Choroid plexus epithelial cell (primary cell): ENCODE data around the gene EXOC6B.

ENCODE experiments used
- DNase-seq: peaks from one replicate; pipeline ENCODE4 v3.0.0-alpha.2; 2010; ENCODE audit warnings: low read depth
- H3K4me3 ChIP-seq: 2 replicates; pipeline ENCODE4 v1.5.1; 2011; ENCODE audit warnings: low read depth, mild to moderate bottlenecking, control low read depth, low read length, moderate library complexity
- CTCF ChIP-seq: conservative IDR thresholded peaks from 2 replicates; pipeline ENCODE4 v1.5.1; 2011; ENCODE audit warnings: low read depth, mild to moderate bottlenecking, control low read depth, inconsistent platforms, low read length, moderate library complexity

Gene EXOC6B

GRCh38 chr2:72155737-72156136 is 670.1 kb downstream of the EXOC6B start:
- DNase-seq, result no peak
- TF ChIP-seq CTCF, result no peak
- no peak overlapping the region for H3K4me3 ChIP-seq

GRCh38 chr2:72155151-72155550 is 670.7 kb downstream of the EXOC6B start:
- TF ChIP-seq CTCF, result no peak
- no peak overlapping the region for H3K4me3 ChIP-seq
- DNase-seq, result no peak

GRCh38 chr2:72154386-72154975 is 671.4 kb downstream of the EXOC6B start:
- no peak for DNase-seq
- TF ChIP-seq CTCF, result no peak
- no peak overlapping the region for H3K4me3 ChIP-seq

GRCh38 chr2:72153924-72154323 is 671.9 kb downstream of the EXOC6B start:
- no peak for TF ChIP-seq CTCF
- no peak overlapping the region for H3K4me3 ChIP-seq
- no peak for DNase-seq

GRCh38 chr2:72153026-72153791 is 672.6 kb downstream of the EXOC6B start:
- DNase-seq, result no peak
- no peak for TF ChIP-seq CTCF

GRCh38 chr2:72150861-72151356 is 674.9 kb downstream of the EXOC6B start:
- H3K4me3 ChIP-seq, result no peak overlapping the region
- no peak for DNase-seq
- TF ChIP-seq CTCF, result peak; percentile 24

More at GRCh38 chr2:72153026-72153791, 672.6 kb downstream of the EXOC6B start:
- H3K4me3 ChIP-seq, result no peak overlapping the region
